Metanephros (tissue), 1 donor: ENCODE measurements around the gene CDH19. TPM values are rescaled to one million over a fixed set of nuclear protein-coding genes. Genes with fewer than 3 reads are reported as not detected.

ENCODE experiments used
- total RNA-seq: library from RNA; depleted of rRNA; stranded (reverse); fragments of >200 nt; gene quantifications from one replicate; pipeline ENCODE4 v1.2.3, GENCODE V29; 2014

The CDH19 gene, protein sequence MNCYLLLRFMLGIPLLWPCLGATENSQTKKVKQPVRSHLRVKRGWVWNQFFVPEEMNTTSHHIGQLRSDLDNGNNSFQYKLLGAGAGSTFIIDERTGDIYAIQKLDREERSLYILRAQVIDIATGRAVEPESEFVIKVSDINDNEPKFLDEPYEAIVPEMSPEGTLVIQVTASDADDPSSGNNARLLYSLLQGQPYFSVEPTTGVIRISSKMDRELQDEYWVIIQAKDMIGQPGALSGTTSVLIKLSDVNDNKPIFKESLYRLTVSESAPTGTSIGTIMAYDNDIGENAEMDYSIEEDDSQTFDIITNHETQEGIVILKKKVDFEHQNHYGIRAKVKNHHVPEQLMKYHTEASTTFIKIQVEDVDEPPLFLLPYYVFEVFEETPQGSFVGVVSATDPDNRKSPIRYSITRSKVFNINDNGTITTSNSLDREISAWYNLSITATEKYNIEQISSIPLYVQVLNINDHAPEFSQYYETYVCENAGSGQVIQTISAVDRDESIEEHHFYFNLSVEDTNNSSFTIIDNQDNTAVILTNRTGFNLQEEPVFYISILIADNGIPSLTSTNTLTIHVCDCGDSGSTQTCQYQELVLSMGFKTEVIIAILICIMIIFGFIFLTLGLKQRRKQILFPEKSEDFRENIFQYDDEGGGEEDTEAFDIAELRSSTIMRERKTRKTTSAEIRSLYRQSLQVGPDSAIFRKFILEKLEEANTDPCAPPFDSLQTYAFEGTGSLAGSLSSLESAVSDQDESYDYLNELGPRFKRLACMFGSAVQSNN
- total RNA-seq, result 0.47 TPM

DNA sequence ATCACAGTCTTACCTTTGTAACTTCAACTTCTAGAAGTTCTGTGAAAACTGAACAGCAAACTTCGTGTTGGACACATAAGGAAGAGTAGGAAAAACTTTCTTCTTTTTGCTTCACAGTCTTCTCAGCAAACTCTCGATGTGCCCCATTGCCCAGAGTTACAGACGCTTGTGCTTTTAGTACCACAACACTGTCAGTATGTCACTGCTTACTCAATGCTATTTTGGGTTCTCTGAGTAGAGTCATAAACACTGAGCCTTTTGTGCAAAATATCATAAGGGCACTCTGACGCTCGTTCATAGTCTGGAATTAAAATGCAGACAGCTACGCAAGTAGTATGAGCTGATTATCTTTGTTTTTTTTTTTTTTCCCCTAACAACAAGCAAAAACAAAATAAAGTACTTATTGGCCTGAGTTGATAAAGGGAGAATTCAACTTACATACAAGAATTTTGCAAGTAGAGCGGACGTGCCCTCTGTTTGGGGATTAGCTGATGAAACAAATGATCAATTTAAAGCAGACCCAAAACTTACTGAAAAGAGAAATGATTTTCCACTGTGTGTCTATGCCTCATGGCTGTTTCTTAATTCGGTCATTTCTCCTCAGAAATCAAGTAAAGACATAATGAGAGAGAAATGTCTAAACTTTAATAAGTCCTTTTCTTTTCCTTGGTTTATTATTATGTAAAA is at the start of gene CDH19:
Gene CDH19 (minus strand): TSS at position 150 of the 687 bp plus-strand sequence. CDS start 31,886 bp downstream, outside the sequence.

